ENCODE data around the gene POLK. TPM values are rescaled to one million over a fixed set of nuclear protein-coding genes. Genes with fewer than 3 reads are reported as not detected.
"Not testable (repeated sequence)": the region's sequence is repeated elsewhere in the genome, so short reads cannot be mapped to it uniquely, and the experiment has no call there.

Gene POLK
- total RNA-seq, 3 donors from 2014 or later = 25.7 to 28.0 (median 25.8) TPM

DNA sequence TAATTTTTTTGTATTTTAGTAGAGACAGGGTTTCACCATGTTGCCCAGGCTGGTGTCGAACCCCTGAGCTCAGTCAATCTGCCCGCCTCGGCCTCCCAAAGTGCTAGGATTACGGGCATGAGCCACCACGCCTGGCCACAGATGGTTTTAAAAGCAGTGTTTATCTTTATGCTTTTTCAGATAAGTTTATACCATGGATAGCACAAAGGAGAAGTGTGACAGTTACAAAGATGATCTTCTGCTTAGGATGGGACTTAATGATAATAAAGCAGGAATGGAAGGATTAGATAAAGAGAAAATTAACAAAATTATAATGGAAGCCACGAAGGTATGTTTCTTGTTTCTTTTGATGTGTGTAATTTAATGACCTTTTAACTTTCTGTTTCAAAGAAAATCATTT is 35.1 kb downstream of the POLK start:
- no peaks in the 10 kb centered on the region for H3K9me3 Mint-ChIP-seq
- H3K4me3 Mint-ChIP-seq = no peak overlapping the region
- DNase-seq (no peak), ATAC-seq (no peak)
- no peaks in the 10 kb centered on the region for H3K27me3 Mint-ChIP-seq (ENCODE audit: low read depth)
- H3K36me3 Mint-ChIP-seq (ENCODE audit: insufficient read depth) = peaks cover 15% of the 10 kb centered on the region
- H3K4me1 Mint-ChIP-seq (ENCODE audit: low read depth) = no peaks in the 10 kb centered on the region

- ATAC-seq (no peak), DNase-seq (no peak)
- no peak overlapping the region for H3K4me3 Mint-ChIP-seq
- H3K27me3 Mint-ChIP-seq (ENCODE audit: low read depth) = no peaks in the 10 kb centered on the region
- H3K9me3 Mint-ChIP-seq = no peaks in the 10 kb centered on the region
- H3K4me1 Mint-ChIP-seq (ENCODE audit: low read depth) = no peaks in the 10 kb centered on the region
- peaks cover 21% of the 10 kb centered on the region for H3K36me3 Mint-ChIP-seq (ENCODE audit: insufficient read depth)
Measured at GRCh38 chr5:75547812-75548211, 36.1 kb downstream of the POLK start.

DNA sequence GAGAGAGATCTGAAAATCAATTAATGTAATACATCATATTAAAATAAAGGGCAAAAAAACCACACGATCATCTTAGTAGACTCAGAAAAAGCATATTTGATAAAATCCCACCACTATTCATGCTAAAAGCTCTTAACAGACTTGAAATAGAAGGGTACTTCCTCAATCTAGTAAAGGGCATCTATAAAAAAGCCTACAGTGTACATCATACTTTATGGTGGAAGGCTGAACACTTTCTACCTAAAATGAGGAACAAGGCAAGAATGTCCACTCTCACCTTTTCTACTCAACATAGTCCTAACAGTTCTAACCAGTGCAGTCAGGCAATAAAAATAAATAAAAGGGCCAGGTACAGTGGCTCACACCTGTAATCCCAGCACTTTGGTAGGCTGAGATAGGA is 38.9 kb downstream of the POLK start:
- Mint-ChIP-seq H3K4me1 (ENCODE audit: low read depth) (no peaks in the 10 kb centered on the region), H3K9me3 (no peaks in the 10 kb centered on the region), H3K36me3 (ENCODE audit: insufficient read depth) (peaks cover 38% of the 10 kb centered on the region), H3K27me3 (ENCODE audit: low read depth) (no peaks in the 10 kb centered on the region), H3K4me3 (no peak overlapping the region)
- ATAC-seq (no peak), DNase-seq (no peak)

GRCh38 chr5:75551471-75551870 is 39.8 kb downstream of the POLK start:
- DNase-seq (no peak), ATAC-seq (no peak)
- Mint-ChIP-seq H3K4me3 (no peak overlapping the region), H3K9me3 (no peaks in the 10 kb centered on the region), H3K36me3 (ENCODE audit: insufficient read depth) (peaks cover 44% of the 10 kb centered on the region), H3K4me1 (ENCODE audit: low read depth) (peaks cover 2% of the 10 kb centered on the region), H3K27me3 (ENCODE audit: low read depth) (no peaks in the 10 kb centered on the region)

- no peaks in the 10 kb centered on the region for H3K27me3 Mint-ChIP-seq (ENCODE audit: low read depth)
- ATAC-seq (no peak), DNase-seq (no peak)
- H3K4me3 Mint-ChIP-seq = no peak overlapping the region
- peaks cover 55% of the 10 kb centered on the region for H3K36me3 Mint-ChIP-seq (ENCODE audit: insufficient read depth)
- H3K9me3 Mint-ChIP-seq = peaks cover 5% of the 10 kb centered on the region
- peaks cover 7% of the 10 kb centered on the region for H3K4me1 Mint-ChIP-seq (ENCODE audit: low read depth)
Measured at GRCh38 chr5:75552764-75553163, 41.1 kb downstream of the POLK start.

GRCh38 chr5:75553358-75553757 is 41.7 kb downstream of the POLK start:
- peaks cover 5% of the 10 kb centered on the region for H3K9me3 Mint-ChIP-seq
- H3K27me3 Mint-ChIP-seq (ENCODE audit: low read depth) = no peaks in the 10 kb centered on the region
- peaks cover 11% of the 10 kb centered on the region for H3K4me1 Mint-ChIP-seq (ENCODE audit: low read depth)
- peaks cover 59% of the 10 kb centered on the region for H3K36me3 Mint-ChIP-seq (ENCODE audit: insufficient read depth)
- H3K4me3 Mint-ChIP-seq = no peak overlapping the region
- ATAC-seq = no peak
- DNase-seq = no peak

- ATAC-seq = no peak
- peaks cover 22% of the 10 kb centered on the region for H3K9me3 Mint-ChIP-seq
- no peaks in the 10 kb centered on the region for H3K27me3 Mint-ChIP-seq (ENCODE audit: low read depth)
- peaks cover 62% of the 10 kb centered on the region for H3K36me3 Mint-ChIP-seq (ENCODE audit: insufficient read depth)
- no peak for DNase-seq
- H3K4me3 Mint-ChIP-seq = no peak overlapping the region
- peaks cover 19% of the 10 kb centered on the region for H3K4me1 Mint-ChIP-seq (ENCODE audit: low read depth)
Measured at GRCh38 chr5:75558221-75558620, 46.5 kb downstream of the POLK start.

DNA sequence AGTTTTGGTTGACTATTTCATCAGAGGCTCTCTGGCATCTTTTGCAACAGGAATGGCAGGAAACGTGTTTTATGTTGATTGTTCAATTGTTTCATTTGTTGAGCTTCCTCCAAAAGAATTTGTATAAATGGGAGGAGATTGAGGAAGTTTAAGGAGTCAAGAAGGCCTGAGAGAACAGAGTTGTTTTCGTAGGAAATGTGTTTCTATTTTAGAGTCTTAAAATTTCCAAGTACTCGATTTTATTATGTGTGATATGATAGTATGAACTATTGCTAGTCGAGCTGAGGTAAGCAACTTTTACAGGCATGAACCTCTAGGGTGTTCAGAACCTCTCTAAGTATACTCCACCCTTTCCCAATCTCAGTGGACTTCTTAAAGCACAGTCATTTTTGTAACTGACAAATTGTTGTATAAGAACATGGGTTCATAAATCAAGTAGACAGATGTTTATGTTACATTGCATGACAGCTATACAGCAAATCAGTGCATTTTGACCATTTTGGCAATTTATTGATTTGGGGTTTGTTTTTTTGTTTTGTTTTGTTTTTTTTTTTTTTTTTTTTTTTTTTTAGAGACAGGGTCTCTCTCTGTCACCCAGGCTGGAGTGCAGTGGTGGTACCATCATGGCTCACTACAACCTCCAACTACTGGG is 47.4 kb downstream of the POLK start:
- H3K9me3 Mint-ChIP-seq = peaks cover 31% of the 10 kb centered on the region
- DNase-seq = no peak
- ATAC-seq = no peak
- no peaks in the 10 kb centered on the region for H3K27me3 Mint-ChIP-seq (ENCODE audit: low read depth)
- no peak overlapping the region for H3K4me3 Mint-ChIP-seq
- peaks cover 64% of the 10 kb centered on the region for H3K36me3 Mint-ChIP-seq (ENCODE audit: insufficient read depth)
- peaks cover 22% of the 10 kb centered on the region for H3K4me1 Mint-ChIP-seq (ENCODE audit: low read depth)

- Mint-ChIP-seq H3K9me3 (peaks cover 38% of the 10 kb centered on the region), H3K36me3 (ENCODE audit: insufficient read depth) (peaks cover 65% of the 10 kb centered on the region)
- H3K27me3 Mint-ChIP-seq (ENCODE audit: low read depth) = not testable (repeated sequence)
Measured at GRCh38 chr5:75560655-75561054, 49.0 kb downstream of the POLK start.

GRCh38 chr5:75565991-75566709 is 54.5 kb downstream of the POLK start:
- peak overlapping the region; percentile 68 for H3K4me3 Mint-ChIP-seq
- peaks cover 46% of the 10 kb centered on the region for H3K4me1 Mint-ChIP-seq (ENCODE audit: low read depth)
- H3K9me3 Mint-ChIP-seq = peaks cover 32% of the 10 kb centered on the region
- peak in 1 of 2 donors; percentile 9 for ATAC-seq
- DNase-seq; H3K27me3 Mint-ChIP-seq (ENCODE audit: low read depth): not testable (repeated sequence)
- H3K36me3 Mint-ChIP-seq (ENCODE audit: insufficient read depth) = peaks cover 43% of the 10 kb centered on the region

More at GRCh38 chr5:75560655-75561054, 49.0 kb downstream of the POLK start:
- peaks cover 35% of the 10 kb centered on the region for H3K4me1 Mint-ChIP-seq (ENCODE audit: low read depth)
- H3K4me3 Mint-ChIP-seq, DNase-seq, ATAC-seq: not testable (repeated sequence)

GRCh38 chr5:75566710-75567309 is 55.1 kb downstream of the POLK start:
- ATAC-seq = peak; percentile 88 to 89
- peaks cover 45% of the 10 kb centered on the region for H3K4me1 Mint-ChIP-seq (ENCODE audit: low read depth)
- H3K27me3 Mint-ChIP-seq (ENCODE audit: low read depth) = no peaks in the 10 kb centered on the region
- peaks cover 38% of the 10 kb centered on the region for H3K36me3 Mint-ChIP-seq (ENCODE audit: insufficient read depth)
- H3K4me3 Mint-ChIP-seq = peak overlapping the region; percentile 68
- DNase-seq = peak; percentile 20
- peaks cover 28% of the 10 kb centered on the region for H3K9me3 Mint-ChIP-seq

GRCh38 chr5:75567710-75568109 is 56.0 kb downstream of the POLK start:
- peaks cover 22% of the 10 kb centered on the region for H3K9me3 Mint-ChIP-seq
- peaks cover 45% of the 10 kb centered on the region for H3K4me1 Mint-ChIP-seq (ENCODE audit: low read depth)
- H3K4me3 Mint-ChIP-seq = peak overlapping the region; percentile 68
- no peak for DNase-seq
- ATAC-seq = peak; percentile 58 to 68
- H3K27me3 Mint-ChIP-seq (ENCODE audit: low read depth) = no peaks in the 10 kb centered on the region
- H3K36me3 Mint-ChIP-seq (ENCODE audit: insufficient read depth) = peaks cover 37% of the 10 kb centered on the region

DNA sequence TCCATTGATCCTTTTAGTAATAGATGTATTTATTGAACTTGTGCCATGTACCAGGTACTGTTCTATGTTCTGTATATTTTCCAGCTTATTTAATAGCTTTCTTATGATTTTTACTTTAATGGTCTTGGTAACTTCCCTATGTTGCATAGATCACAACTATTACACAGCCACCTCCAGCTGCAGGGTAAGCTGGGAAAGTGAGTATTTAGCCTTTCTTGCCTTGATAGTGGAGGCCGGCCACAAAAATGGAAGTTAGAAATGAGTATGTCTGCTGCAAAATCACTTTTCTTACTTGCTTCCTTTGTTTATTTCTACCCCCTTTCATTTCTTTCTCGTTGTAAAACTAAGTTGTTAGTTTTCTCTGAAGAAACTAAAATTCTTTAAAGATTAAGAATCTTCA is 56.5 kb downstream of the POLK start:
- peaks cover 45% of the 10 kb centered on the region for H3K4me1 Mint-ChIP-seq (ENCODE audit: low read depth)
- ATAC-seq = no peak
- no peak overlapping the region for H3K4me3 Mint-ChIP-seq
- DNase-seq = no peak
- H3K9me3 Mint-ChIP-seq = peaks cover 17% of the 10 kb centered on the region
- peaks cover 35% of the 10 kb centered on the region for H3K36me3 Mint-ChIP-seq (ENCODE audit: insufficient read depth)
- H3K27me3 Mint-ChIP-seq (ENCODE audit: low read depth) = no peaks in the 10 kb centered on the region

DNA sequence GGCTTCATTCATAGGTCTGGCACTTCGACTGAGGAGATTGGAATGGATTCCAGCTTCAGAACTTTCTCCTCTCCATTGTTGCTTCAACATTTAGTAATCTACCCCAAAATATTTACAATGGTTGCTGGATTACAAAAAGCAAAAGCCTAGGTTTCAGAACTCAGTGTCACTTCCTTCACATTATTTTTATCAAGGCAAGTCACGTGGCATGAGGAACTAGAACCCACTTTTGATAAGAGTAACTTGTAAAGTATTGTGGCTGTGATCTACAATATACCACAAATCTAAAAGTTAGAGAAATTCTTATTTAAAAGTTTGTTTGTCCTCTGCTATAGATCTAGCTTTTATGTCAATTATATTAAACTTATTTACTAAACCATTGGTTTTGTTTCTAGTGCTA is 59.9 kb downstream of the POLK start:
- Mint-ChIP-seq H3K36me3 (ENCODE audit: insufficient read depth) (peaks cover 16% of the 10 kb centered on the region), H3K4me3 (no peak overlapping the region), H3K9me3 (no peaks in the 10 kb centered on the region), H3K27me3 (ENCODE audit: low read depth) (no peaks in the 10 kb centered on the region), H3K4me1 (ENCODE audit: low read depth) (peaks cover 26% of the 10 kb centered on the region)
- ATAC-seq (no peak), DNase-seq (no peak)

GRCh38 chr5:75574791-75575190 is 63.1 kb downstream of the POLK start:
- Mint-ChIP-seq H3K9me3 (no peaks in the 10 kb centered on the region), H3K4me1 (ENCODE audit: low read depth) (peaks cover 8% of the 10 kb centered on the region), H3K27me3 (ENCODE audit: low read depth) (no peaks in the 10 kb centered on the region), H3K4me3 (peak overlapping the region; percentile 2), H3K36me3 (ENCODE audit: insufficient read depth) (peaks cover 24% of the 10 kb centered on the region)
- ATAC-seq (no peak), DNase-seq (no peak)

All from activated T-cell treated with anti-CD3 and anti-CD28 coated beads, Interleukin-2, amount 50 U/mL, for 4 hours (primary cell).